COLO668 (cell line): ENCODE data around the gene KCMF1.

ENCODE experiments used
- DNase-seq: peaks from one replicate; lab custom pipeline; 2025; ENCODE audit not compliant: unreplicated experiment; lab: John Stamatoyannopoulos, UW

The KCMF1 gene

GRCh38 chr2:85019121-85019520 is 48.2 kb downstream of the KCMF1 start:
- DNase-seq = no peak

- no peak for DNase-seq
These were observed 51.3 kb downstream of the KCMF1 start for GRCh38 chr2:85022232-85022631.

- no peak for DNase-seq
These were observed 53.5 kb downstream of the KCMF1 start for GRCh38 chr2:85024372-85025047.

- DNase-seq = no peak
These were observed 61.7 kb downstream of the KCMF1 start for GRCh38 chr2:85032621-85033020.

GRCh38 chr2:85033388-85033787 is 62.4 kb downstream of the KCMF1 start:
- DNase-seq = no peak

GRCh38 chr2:85034158-85034557 is 63.2 kb downstream of the KCMF1 start:
- no peak for DNase-seq

- DNase-seq = no peak
These were observed 66.7 kb downstream of the KCMF1 start for GRCh38 chr2:85037622-85038021.

GRCh38 chr2:85042330-85042729 is 71.4 kb downstream of the KCMF1 start:
- no peak for DNase-seq

- DNase-seq = no peak
These were observed 77.6 kb downstream of the KCMF1 start for GRCh38 chr2:85048534-85048933.

- no peak for DNase-seq
These were observed 78.3 kb downstream of the KCMF1 start for GRCh38 chr2:85049236-85049635.

- no peak for DNase-seq
These were observed 82.8 kb downstream of the KCMF1 start for GRCh38 chr2:85053802-85054201.

GRCh38 chr2:85057226-85057962 is 86.4 kb downstream of the KCMF1 start:
- DNase-seq = no peak

- DNase-seq = no peak
These were observed 90.9 kb downstream of the KCMF1 start for GRCh38 chr2:85061896-85062295.

- DNase-seq = no peak
These were observed 91.6 kb downstream of the KCMF1 start for GRCh38 chr2:85062565-85062964.

GRCh38 chr2:85063981-85064599 is 93.1 kb downstream of the KCMF1 start:
- DNase-seq = no peak

GRCh38 chr2:85064927-85065577 is 94.1 kb downstream of the KCMF1 start:
- no peak for DNase-seq

- no peak for DNase-seq
These were observed 95.2 kb downstream of the KCMF1 start for GRCh38 chr2:85066006-85066740.

GRCh38 chr2:85066874-85067351 is 96.0 kb downstream of the KCMF1 start:
- peak; percentile 65 for DNase-seq

- no peak for DNase-seq
These were observed 100.1 kb downstream of the KCMF1 start for GRCh38 chr2:85071096-85071495.

GRCh38 chr2:85073033-85073432 is 102.1 kb downstream of the KCMF1 start:
- DNase-seq = no peak
